Activated CD4-positive, alpha-beta T cell treated with anti-CD3 and anti-CD28 coated beads, Interleukin-2, amount 10 ng/mL, durations not matched to agents 7 days and 5 days (primary cell): ENCODE data around the gene PLEKHB1. TPM values are rescaled to one million over a fixed set of nuclear protein-coding genes. Genes with fewer than 3 reads are reported as not detected.
A peak's percentile ranks its signal among the peaks of the same experiment; 100 is the strongest.

Source experiments
- CTCF ChIA-PET: fragments of 350-600 bp; sonication (Branson Sonifier 250); formaldehyde crosslinking; loops from one replicate; lab custom pipeline; 2021; ENCODE audit warnings: antibody characterized with exemption; lab: Charles Lee
- POLR2A ChIA-PET: fragments of 350-600 bp; sonication (Branson Sonifier 250); formaldehyde crosslinking; loops from one replicate; lab custom pipeline; 2021; ENCODE audit warnings: antibody characterized with exemption; lab: Charles Lee
- DNase-seq: peaks from one replicate; pipeline ENCODE4 v3.0.0-alpha.2; 2020
- H3K27ac Mint-ChIP-seq: one replicate; pipeline ENCODE4 v1.8.0; 2021; ENCODE audit warnings: mild to moderate bottlenecking, moderate library complexity, mixed read lengths
- H3K27me3 Mint-ChIP-seq: one replicate; pipeline ENCODE4 v1.8.0; 2021; ENCODE audit warnings: mixed read lengths
- H3K36me3 Mint-ChIP-seq: one replicate; pipeline ENCODE4 v1.8.0; 2021; ENCODE audit warnings: low read depth, mixed read lengths
- H3K4me1 Mint-ChIP-seq: one replicate; pipeline ENCODE4 v1.8.0; 2021; ENCODE audit warnings: mixed read lengths
- H3K4me3 Mint-ChIP-seq: one replicate; pipeline ENCODE4 v1.8.0; 2021; ENCODE audit warnings: mild to moderate bottlenecking, moderate library complexity, mixed read lengths
- H3K9me3 Mint-ChIP-seq: one replicate; pipeline ENCODE4 v1.8.0; 2021; ENCODE audit warnings: mixed read lengths
- total RNA-seq, 2 experiments: library from RNA; stranded (reverse); gene quantifications; one replicate each; pipeline ENCODE4 v1.2.3, GENCODE V29; 2021

PLEKHB1 gene, protein sequence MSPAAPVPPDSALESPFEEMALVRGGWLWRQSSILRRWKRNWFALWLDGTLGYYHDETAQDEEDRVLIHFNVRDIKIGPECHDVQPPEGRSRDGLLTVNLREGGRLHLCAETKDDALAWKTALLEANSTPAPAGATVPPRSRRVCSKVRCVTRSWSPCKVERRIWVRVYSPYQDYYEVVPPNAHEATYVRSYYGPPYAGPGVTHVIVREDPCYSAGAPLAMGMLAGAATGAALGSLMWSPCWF
- total RNA-seq: 10 to 100 TPM; 12.6 to 13.6 TPM

GRCh38 chr11:73645972-73646631 lies at the start of gene PLEKHB1:
Gene PLEKHB1 (plus strand): TSS chr11:73646581. CDS start chr11:73646609, 28 bp downstream.
- Mint-ChIP-seq H3K9me3 (no peaks in the 10 kb centered on the region), H3K27me3 (no peaks in the 10 kb centered on the region), H3K36me3 (no peaks in the 10 kb centered on the region), H3K4me3 (peak within 1 kb of the TSS; percentile 73), H3K27ac (peak within 1 kb of the TSS; percentile 60), H3K4me1 (peaks cover 20% of the 10 kb centered on the region)
- DNase-seq: no peak
- POLR2A ChIA-PET: no interaction called here
- CTCF ChIA-PET: interaction anchor here (0.6 to 2.8 kb wide), 4 partner anchors 9 to 630 kb away, joined by 3 to 14 read pairs (median 3); no protein-coding TSS in a partner anchor

DNA sequence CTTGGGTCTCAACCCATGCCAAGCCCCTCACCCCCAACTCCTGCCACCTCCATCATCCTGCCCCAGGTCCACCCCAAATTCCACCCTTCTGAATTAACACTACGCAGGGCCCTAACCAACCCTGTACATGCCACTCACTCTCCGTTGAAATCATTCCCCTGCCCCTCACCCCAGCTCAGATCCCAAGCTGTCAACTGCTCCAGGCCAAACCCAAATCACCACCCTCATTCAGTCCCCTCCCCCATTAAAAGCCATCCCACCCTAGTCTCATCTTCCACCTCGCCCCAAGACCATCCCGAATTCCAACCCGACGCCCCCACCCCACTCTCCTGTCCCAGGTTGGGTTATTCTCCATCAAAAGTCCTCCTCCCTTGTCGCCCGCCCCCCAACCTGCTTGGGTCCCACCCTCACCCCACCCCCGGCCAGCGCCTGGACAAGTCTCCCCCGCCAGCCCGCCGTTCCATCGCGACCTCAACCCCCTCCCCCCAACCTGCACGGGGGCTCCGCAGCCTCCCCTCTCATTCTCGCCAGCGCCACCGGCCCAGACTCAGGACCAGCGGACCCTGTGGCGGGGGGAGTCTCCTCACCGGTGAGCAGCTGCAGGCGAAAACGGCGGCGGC lies 48.9 kb upstream of the PLEKHB1 start:
- Mint-ChIP-seq H3K4me1 (peaks cover 40% of the 10 kb centered on the region), H3K27me3 (no peaks in the 10 kb centered on the region), H3K4me3 (peak overlapping the region; percentile 90), H3K36me3 (peaks cover 4% of the 10 kb centered on the region), H3K9me3 (no peaks in the 10 kb centered on the region), H3K27ac (peak overlapping the region; percentile 97)
- POLR2A ChIA-PET: interaction anchor here (0.5 kb wide), 1 partner anchor 33 kb away, joined by 4 read pairs; no protein-coding TSS in a partner anchor
- CTCF ChIA-PET: interaction anchor here (0.7 to 1.9 kb wide), 2 partner anchors 12 to 309 kb away, joined by 4 read pairs; no protein-coding TSS in a partner anchor
- peak; percentile 6 for DNase-seq

DNA sequence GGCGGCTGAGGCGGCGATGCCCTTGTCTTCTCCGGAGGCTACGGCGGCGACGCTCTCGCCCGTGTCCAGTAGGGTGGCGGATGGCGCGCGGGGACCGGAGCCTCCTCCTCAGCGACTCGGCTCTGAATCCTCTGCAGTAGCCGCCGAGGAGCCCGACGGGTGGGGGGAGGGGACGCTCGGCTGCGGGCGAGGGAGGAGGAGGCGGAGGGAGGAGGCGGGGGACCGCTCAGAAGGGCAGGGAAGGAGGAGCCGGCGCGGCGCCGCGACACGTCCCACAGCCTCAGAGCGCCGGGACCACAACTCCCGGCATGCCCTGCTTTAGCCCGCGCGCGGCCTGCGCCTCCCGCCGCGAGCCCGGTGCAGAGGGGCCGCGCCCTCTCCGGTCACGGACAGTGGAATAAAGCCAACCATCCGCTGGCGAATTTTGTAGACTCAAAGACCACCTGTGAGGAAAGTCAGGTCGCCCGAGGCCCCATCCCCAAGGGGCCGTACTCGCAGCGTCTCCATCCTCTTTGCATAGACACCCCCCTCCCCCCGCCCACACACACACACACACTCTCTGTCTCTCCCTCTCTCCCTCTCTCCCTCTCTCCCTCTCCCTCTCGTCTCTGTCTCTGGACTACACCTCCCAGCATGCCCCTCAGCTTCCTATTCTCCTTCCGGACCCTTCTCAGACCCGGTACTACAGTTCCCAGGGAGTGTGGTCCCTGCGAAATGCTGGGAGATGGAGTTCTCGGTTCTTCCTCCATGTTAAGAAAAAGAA lies 48.2 kb upstream of the PLEKHB1 start, which contains the start of gene FAM168A:
Gene FAM168A (minus strand): TSS at position 157 of the 763 bp plus-strand sequence. CDS start 129,638 bp downstream, outside the sequence.
- ChIA-PET POLR2A (no interaction called here), CTCF (interaction anchor here (0.5 to 1.9 kb wide), 9 partner anchors 10 to 308 kb away, joined by 3 to 8 read pairs (median 4); no protein-coding TSS in a partner anchor)
- Mint-ChIP-seq H3K36me3 (peaks cover 4% of the 10 kb centered on the region), H3K27me3 (no peaks in the 10 kb centered on the region), H3K27ac (peak within 1 kb of the TSS; percentile 97), H3K4me3 (peak within 1 kb of the TSS; percentile 90), H3K4me1 (peaks cover 39% of the 10 kb centered on the region), H3K9me3 (no peaks in the 10 kb centered on the region)
- DNase-seq: peak; percentile 94

DNA sequence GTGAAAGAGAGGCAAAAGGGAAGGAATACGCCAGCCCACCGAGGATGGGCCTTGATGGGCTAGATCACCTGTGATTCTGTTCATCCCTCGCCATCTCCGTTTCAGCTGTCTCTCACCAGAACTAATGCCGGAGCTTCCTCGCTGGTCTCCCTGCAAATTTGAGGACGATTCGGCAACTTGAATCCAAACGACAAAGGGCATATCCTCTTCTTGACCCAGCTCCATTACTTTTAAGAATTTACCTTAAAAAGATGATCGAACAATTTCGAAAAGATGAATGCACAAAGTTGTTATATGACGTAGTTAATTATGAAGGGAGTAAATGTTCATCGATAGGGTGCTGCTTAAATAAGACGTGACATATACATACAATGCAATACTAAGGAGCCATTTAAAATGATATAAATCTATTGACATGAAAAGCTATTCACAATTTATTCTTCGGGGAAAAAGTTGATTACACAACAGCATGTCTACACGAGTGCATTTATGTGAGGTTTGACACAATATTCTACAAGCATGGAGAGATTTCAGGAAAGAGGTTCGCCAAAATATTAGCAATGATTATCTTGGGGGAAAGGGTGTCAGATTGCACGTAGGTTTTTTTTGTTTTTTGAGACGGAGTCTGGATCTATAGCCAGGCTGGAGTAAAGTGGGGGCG lies 47.5 kb upstream of the PLEKHB1 start:
- POLR2A ChIA-PET: no interaction called here
- no peaks in the 10 kb centered on the region for H3K27me3 Mint-ChIP-seq
- no peaks in the 10 kb centered on the region for H3K9me3 Mint-ChIP-seq
- no peak for DNase-seq
- peaks cover 39% of the 10 kb centered on the region for H3K4me1 Mint-ChIP-seq
- H3K4me3 Mint-ChIP-seq: peak overlapping the region; percentile 90
- peaks cover 4% of the 10 kb centered on the region for H3K36me3 Mint-ChIP-seq
- peak overlapping the region; percentile 97 for H3K27ac Mint-ChIP-seq
- CTCF ChIA-PET: interaction anchor here (0.5 to 1.9 kb wide), 10 partner anchors 10 to 234 kb away, joined by 3 to 8 read pairs (median 4); no protein-coding TSS in a partner anchor

GRCh38 chr11:73612601-73613140 lies 33.7 kb upstream of the PLEKHB1 start:
- H3K9me3 Mint-ChIP-seq: no peaks in the 10 kb centered on the region
- POLR2A ChIA-PET: interaction anchor here (0.6 kb wide), 1 partner anchor 81 kb away, joined by 3 read pairs; no protein-coding TSS in a partner anchor
- no peaks in the 10 kb centered on the region for H3K4me1 Mint-ChIP-seq
- CTCF ChIA-PET: interaction anchor here (0.6 to 2.1 kb wide), 3 partner anchors 8 to 435 kb away, joined by 3 to 7 read pairs (median 4); no protein-coding TSS in a partner anchor
- no peaks in the 10 kb centered on the region for H3K36me3 Mint-ChIP-seq
- H3K27ac Mint-ChIP-seq: no peak overlapping the region
- no peak for DNase-seq
- no peak overlapping the region for H3K4me3 Mint-ChIP-seq
- H3K27me3 Mint-ChIP-seq: peaks cover 10% of the 10 kb centered on the region

DNA sequence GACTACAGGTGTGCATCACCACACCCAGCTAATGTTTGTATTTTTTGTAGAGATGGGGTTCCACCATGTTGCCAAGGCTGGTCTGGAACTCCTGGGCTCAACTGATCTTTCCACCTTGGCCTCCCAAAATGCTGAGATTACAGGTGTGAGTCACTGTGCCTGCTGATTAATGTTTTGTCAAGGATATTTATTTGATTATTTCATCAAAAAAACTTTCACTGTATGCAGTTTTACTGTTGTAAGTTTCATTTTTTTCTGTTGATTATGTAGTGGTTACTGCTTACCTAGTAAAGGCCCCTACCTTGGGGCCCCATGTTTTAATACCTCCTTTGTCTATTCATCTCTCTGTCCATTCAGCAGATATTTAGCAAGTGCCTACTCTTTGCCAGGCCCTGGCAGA lies 31.8 kb upstream of the PLEKHB1 start:
- Mint-ChIP-seq H3K4me3 (no peak overlapping the region), H3K36me3 (no peaks in the 10 kb centered on the region), H3K27me3 (peaks cover 4% of the 10 kb centered on the region), H3K4me1 (no peaks in the 10 kb centered on the region), H3K27ac (no peak overlapping the region), H3K9me3 (no peaks in the 10 kb centered on the region)
- ChIA-PET CTCF (interaction anchor here (1.5 kb wide), 1 partner anchor 11 kb away, joined by 6 read pairs; no protein-coding TSS in a partner anchor), POLR2A (interaction anchor here (0.6 kb wide), 1 partner anchor 16 kb away, joined by 5 read pairs; no protein-coding TSS in a partner anchor)
- DNase-seq: no peak

GRCh38 chr11:73622926-73623593 lies 23.3 kb upstream of the PLEKHB1 start:
- DNase-seq: no peak
- Mint-ChIP-seq H3K4me1 (peaks cover 3% of the 10 kb centered on the region), H3K4me3 (no peak overlapping the region), H3K9me3 (no peaks in the 10 kb centered on the region), H3K36me3 (no peaks in the 10 kb centered on the region), H3K27ac (no peak overlapping the region), H3K27me3 (peaks cover 20% of the 10 kb centered on the region)
- CTCF ChIA-PET: interaction anchor here (4.1 kb wide), 1 partner anchor 39 kb away, joined by 39 read pairs; no protein-coding TSS in a partner anchor
- POLR2A ChIA-PET: no interaction called here

DNA sequence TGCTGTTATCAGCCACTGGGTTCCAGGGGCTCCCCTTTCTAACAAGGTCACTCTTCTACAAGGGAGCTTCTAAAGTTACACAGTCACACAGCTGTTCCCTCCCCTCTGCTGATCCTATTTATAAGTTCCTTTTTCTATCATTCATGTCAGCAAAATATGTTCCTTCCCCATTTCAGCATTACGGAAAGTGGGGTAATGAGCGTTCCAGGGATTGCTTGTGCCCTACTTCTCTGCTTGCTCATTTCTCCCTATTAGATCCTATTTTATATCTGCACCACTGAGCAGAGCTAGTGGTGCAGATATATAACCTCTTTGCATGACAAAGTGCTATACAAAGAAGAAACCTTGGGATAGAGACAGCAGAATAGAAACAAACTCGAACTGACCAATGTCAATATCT lies 22.7 kb upstream of the PLEKHB1 start:
- ChIA-PET CTCF (interaction anchor here (4.1 kb wide), 1 partner anchor 38 kb away, joined by 39 read pairs; no protein-coding TSS in a partner anchor), POLR2A (no interaction called here)
- H3K27me3 Mint-ChIP-seq: peaks cover 20% of the 10 kb centered on the region
- H3K36me3 Mint-ChIP-seq: no peaks in the 10 kb centered on the region
- no peak for DNase-seq
- peaks cover 3% of the 10 kb centered on the region for H3K4me1 Mint-ChIP-seq
- no peak overlapping the region for H3K27ac Mint-ChIP-seq
- no peaks in the 10 kb centered on the region for H3K9me3 Mint-ChIP-seq
- no peak overlapping the region for H3K4me3 Mint-ChIP-seq

DNA sequence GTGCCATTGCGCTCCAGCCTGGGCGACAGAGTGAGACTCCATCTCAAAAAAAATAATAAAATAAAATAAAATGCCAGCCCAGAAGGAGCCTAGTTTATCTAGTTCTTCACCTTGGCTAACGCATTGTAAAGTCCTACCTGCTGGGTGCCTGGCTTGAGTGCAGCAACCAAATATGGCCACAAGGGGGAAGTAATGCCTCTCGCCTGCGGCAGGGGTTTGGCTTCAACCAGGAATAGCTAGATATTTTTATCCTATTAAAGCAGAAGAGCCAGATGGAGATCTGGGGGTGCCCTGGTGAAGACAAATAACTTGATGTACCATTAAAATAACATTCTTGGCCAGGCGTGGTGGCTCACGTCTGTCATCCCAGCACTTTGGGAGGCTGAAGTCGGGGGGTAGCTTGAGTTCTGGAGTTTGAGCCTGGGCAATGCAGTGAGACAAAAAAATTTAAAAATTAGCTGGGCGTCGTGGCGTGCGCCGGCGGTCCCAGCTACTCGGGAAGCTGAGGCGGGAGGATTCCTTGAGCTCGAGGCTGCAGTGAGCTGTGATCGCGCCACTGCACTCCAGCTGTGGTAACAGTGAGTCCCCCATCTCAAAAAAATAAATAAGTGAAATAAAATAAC lies 20.6 kb upstream of the PLEKHB1 start:
- CTCF ChIA-PET: interaction anchor here (0.5 to 4.1 kb wide), 16 partner anchors 12 to 1046 kb away, joined by 3 to 39 read pairs (median 3); no protein-coding TSS in a partner anchor
- no peak overlapping the region for H3K27ac Mint-ChIP-seq
- DNase-seq: peak; percentile 71
- no peaks in the 10 kb centered on the region for H3K36me3 Mint-ChIP-seq
- H3K4me1 Mint-ChIP-seq: peaks cover 3% of the 10 kb centered on the region
- no peak overlapping the region for H3K4me3 Mint-ChIP-seq
- no peaks in the 10 kb centered on the region for H3K9me3 Mint-ChIP-seq
- peaks cover 20% of the 10 kb centered on the region for H3K27me3 Mint-ChIP-seq
- POLR2A ChIA-PET: no interaction called here

DNA sequence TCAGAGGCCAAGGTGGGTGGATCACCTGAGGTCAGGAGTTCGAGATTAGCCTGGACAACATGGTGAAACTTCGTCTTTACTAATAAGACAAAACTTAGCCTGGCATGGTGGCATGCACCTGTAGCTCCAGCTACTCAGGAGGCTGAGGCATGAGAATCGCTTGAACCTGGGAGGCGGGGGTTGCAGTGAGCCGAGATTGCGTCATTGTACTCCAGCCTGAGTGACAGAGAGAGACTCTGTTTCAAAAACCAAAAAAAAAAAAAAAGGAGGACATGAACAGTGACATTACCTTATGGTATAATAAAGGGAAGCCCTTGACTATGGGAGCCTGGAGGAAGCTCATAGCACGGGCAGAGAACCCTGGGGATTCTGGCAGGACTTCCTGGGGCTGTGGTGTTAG lies 16.5 kb upstream of the PLEKHB1 start:
- no peak overlapping the region for H3K4me3 Mint-ChIP-seq
- peaks cover 10% of the 10 kb centered on the region for H3K4me1 Mint-ChIP-seq
- no peak for DNase-seq
- no peak overlapping the region for H3K27ac Mint-ChIP-seq
- POLR2A ChIA-PET: no interaction called here
- H3K36me3 Mint-ChIP-seq: no peaks in the 10 kb centered on the region
- H3K9me3 Mint-ChIP-seq: peaks cover 3% of the 10 kb centered on the region
- no peaks in the 10 kb centered on the region for H3K27me3 Mint-ChIP-seq
- CTCF ChIA-PET: interaction anchor here (1.7 kb wide), 1 partner anchor 31 kb away, joined by 4 read pairs; no protein-coding TSS in a partner anchor
